Measurements from ENCODE around the gene EYS.
"Not testable (repeated sequence)": the region's sequence is repeated elsewhere in the genome, so short reads cannot be mapped to it uniquely, and the experiment has no call there.

The EYS gene

DNA sequence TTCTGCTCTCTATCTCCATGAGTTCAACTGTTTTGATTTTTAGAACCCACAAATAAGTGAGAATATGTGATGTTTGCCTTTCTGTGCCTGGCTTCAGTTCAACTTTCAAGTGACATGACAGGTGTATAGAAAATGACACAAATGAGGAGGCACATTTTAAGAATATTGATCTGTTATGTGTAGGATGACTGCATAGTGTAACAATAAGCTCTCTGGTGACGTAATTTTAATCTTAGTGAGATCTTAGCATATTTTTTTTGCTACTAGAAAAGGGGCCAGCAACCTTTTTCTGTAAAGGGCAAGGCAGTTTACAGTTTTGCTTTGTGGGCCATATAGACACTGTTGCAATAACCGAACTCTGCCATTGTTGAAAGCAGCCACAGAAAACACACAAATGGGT is 1941.2 kb downstream of the EYS start:
- ChIA-PET POLR2A (no interaction called here), CTCF (interaction anchor here (7.4 kb wide), 1 partner anchor 167 kb away, joined by 120 read pairs; no protein-coding TSS in a partner anchor)
- TF ChIP-seq, protein P1, sequence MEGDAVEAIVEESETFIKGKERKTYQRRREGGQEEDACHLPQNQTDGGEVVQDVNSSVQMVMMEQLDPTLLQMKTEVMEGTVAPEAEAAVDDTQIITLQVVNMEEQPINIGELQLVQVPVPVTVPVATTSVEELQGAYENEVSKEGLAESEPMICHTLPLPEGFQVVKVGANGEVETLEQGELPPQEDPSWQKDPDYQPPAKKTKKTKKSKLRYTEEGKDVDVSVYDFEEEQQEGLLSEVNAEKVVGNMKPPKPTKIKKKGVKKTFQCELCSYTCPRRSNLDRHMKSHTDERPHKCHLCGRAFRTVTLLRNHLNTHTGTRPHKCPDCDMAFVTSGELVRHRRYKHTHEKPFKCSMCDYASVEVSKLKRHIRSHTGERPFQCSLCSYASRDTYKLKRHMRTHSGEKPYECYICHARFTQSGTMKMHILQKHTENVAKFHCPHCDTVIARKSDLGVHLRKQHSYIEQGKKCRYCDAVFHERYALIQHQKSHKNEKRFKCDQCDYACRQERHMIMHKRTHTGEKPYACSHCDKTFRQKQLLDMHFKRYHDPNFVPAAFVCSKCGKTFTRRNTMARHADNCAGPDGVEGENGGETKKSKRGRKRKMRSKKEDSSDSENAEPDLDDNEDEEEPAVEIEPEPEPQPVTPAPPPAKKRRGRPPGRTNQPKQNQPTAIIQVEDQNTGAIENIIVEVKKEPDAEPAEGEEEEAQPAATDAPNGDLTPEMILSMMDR (IDR thresholded peaks at IDR 0.05; ENCODE audit: control extremely low read depth, extremely low read depth, low read depth, missing control alignments) = no peak
- DNase-seq (ENCODE audit: extremely low spot score) = no peak

DNA sequence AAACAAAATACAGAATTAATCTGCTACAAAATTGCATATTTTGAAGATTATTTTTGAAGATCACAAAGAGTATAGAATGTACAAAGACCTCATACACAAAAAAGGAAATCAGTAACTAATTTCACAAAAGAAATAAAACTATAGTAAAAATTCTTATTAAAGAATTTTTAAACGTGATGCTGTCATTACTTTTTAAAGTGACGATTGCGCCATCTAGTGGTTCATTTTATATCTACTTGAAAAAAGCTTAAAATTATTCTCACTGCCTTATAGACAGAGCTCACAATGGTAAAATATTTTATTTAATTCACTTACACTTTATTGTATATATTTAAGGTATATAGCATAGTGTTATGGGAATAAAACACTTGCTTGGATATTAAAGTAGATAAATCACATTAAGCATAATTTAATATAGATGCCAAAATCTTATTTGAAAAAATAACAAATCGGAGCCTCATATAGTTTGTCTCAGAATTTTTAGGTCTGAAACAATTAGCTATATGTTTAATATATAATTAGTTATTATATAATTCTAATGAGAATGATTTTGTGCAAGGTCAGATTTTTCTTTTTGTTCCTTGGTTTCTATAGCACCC is 1942.6 kb downstream of the EYS start:
- ChIA-PET CTCF (interaction anchor here (0.7 to 7.4 kb wide), 28 partner anchors 9 to 459 kb away, joined by 3 to 120 read pairs (median 3); partner anchors contain the start of gene PHF3), POLR2A (no interaction called here)
- TF ChIP-seq, protein P1 (IDR thresholded peaks at IDR 0.05; ENCODE audit: control extremely low read depth, extremely low read depth, low read depth, missing control alignments) = peak; percentile 48
- no peak for DNase-seq (ENCODE audit: extremely low spot score)

DNA sequence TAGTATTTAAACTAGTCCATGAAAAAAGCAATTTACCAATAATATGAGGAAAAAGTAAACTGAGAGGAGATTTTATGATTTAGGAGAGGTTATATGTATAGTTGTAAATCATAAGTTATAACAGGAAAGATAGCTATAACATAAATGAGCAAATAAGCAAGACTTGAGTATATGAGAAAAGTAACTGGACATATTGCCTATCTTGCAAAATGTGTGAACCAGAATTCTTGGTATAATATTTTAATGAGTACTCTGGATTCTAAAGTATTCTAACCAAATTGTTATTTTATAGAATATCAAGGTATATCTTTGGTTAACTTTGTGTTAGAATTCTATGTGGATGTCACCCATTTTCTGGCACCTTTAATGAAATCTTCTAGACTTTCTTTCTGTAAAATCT is 1946.8 kb downstream of the EYS start:
- no peak for DNase-seq (ENCODE audit: extremely low spot score)
- CTCF ChIA-PET = interaction anchor here (1.3 to 7.4 kb wide), 3 partner anchors 80 to 186 kb away, joined by 3 to 120 read pairs (median 4); no protein-coding TSS in a partner anchor
- TF ChIP-seq, protein P1 (IDR thresholded peaks at IDR 0.05; ENCODE audit: control extremely low read depth, extremely low read depth, low read depth, missing control alignments) = no peak
- POLR2A ChIA-PET = no interaction called here

DNA sequence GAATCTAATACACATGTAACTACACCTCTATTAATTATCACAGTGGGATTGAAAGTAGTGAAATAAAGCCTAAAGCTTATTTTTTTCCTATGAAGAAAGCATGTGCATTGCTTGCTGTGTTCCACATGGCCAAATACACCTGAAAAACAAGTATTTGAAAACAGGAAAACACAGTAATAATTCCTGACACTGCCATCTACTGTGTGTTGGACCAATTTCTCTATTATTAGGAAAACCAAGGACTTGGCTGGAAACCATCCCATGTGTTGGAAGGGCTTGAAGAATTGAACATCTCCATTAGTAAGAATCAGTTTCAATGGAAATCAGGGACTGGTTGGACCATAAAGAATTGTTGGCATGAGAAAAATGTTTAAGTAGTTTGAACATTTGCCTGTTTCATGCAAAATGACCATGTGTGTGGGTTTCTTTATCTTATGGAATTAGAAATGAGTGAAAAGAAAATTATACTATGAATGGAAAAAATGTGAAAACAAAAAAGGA is 1947.4 kb downstream of the EYS start:
- POLR2A ChIA-PET = no interaction called here
- CTCF ChIA-PET = interaction anchor here (1.3 to 7.4 kb wide), 2 partner anchors 160 to 185 kb away, joined by 3 to 120 read pairs; no protein-coding TSS in a partner anchor
- TF ChIP-seq, protein P1 (IDR thresholded peaks at IDR 0.05; ENCODE audit: control extremely low read depth, extremely low read depth, low read depth, missing control alignments) = no peak
- no peak for DNase-seq (ENCODE audit: extremely low spot score)

DNA sequence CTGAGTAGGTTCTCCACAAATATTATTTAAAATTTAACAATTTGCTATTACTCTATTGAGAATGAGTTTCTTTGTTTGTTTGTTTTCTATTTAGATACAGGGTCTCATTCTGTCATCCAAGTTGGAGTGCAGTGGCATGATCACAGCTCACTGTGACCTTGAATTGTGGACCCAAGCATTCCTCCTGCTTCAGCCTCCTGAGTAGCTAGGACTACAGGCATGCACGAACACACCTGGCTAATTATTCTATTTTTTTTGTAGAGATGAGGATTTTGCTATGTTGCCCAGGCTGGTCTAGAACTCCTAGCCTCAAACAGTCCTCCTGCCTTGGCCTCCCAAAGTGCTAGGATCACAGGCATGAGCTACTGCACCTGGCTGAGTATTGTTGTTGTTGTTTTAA is 1949.2 kb downstream of the EYS start:
- POLR2A ChIA-PET = no interaction called here
- CTCF ChIA-PET = interaction anchor here (1.3 kb wide), 1 partner anchor 159 kb away, joined by 4 read pairs; no protein-coding TSS in a partner anchor
- TF ChIP-seq, protein P1 (IDR thresholded peaks at IDR 0.05; ENCODE audit: control extremely low read depth, extremely low read depth, low read depth, missing control alignments) = no peak
- DNase-seq (ENCODE audit: extremely low spot score) = no peak

DNA sequence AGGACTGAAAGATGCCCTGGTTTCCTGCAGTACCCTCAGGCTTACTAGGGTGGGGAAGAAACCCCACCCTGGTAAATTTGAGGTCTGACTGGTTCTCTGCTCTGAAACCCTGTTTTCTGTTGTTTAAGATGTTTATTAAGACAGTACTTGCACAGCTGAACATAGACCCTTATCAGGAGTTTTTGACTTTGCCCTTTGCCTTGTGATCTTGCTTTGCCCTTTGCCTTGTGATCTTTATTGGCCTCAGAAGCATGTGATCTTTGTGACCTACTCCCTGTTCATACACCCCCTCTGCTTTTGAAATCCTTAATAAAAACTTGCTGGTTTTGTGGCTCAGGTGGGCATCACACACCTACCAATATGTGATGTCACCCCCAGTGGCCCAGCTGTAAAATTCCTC is 1949.8 kb downstream of the EYS start:
- POLR2A ChIA-PET; DNase-seq (ENCODE audit: extremely low spot score): not testable (repeated sequence)
- CTCF ChIA-PET = interaction anchor here (1.3 kb wide), 1 partner anchor 159 kb away, joined by 4 read pairs; no protein-coding TSS in a partner anchor

DNA sequence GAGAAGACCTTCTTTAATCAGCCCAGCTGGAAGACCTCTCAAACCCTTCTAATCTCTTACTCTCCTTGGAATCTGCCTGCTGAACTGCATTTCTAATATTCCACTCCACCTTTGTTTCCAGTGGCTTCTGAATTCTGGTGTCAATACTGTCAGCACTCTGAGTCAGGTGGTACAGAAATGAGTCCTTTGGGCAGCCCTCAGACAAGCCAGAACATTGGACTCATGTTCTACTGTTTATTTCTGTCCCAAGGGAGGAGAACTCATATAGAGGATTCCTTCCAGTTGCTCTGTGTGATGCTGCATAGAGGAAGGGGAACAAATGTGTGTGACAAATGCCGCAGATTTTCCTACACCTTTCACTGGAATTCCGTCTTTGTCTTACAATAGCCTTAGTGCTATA is 1956.6 kb downstream of the EYS start:
- POLR2A ChIA-PET = no interaction called here
- TF ChIP-seq, protein P1 (IDR thresholded peaks at IDR 0.05; ENCODE audit: control extremely low read depth, extremely low read depth, low read depth, missing control alignments) = no peak
- CTCF ChIA-PET = interaction anchor here (1.3 kb wide), 1 partner anchor 9 kb away, joined by 5 read pairs; no protein-coding TSS in a partner anchor
- no peak for DNase-seq (ENCODE audit: extremely low spot score)

All from GM10248 (cell line).